H9 (cell line): ENCODE results near the gene CYP1A1. TPM values are rescaled to one million over a fixed set of nuclear protein-coding genes. Genes with fewer than 3 reads are reported as not detected.
A peak's percentile ranks its signal among the peaks of the same experiment; 100 is the strongest.

Experiments used
- DNase-seq: peaks from one replicate; pipeline ENCODE4 v3.0.0-alpha.2; 2017
- H2AFZ ChIP-seq: one replicate; pipeline ENCODE4 v1.6.1; 2013; ENCODE audit warnings: mild to moderate bottlenecking, low read length, control low read depth, moderate library complexity
- H2AK5ac ChIP-seq: 2 replicates; pipeline ENCODE4 v1.6.1; 2013; ENCODE audit warnings: low read length, control low read depth, mixed read lengths; ENCODE audit not compliant: insufficient read length
- H2BK120ac ChIP-seq: one replicate; pipeline ENCODE4 v1.6.1; 2013; ENCODE audit warnings: low read depth, mild to moderate bottlenecking, low read length, control low read depth, inconsistent platforms; ENCODE audit not compliant: poor library complexity, severe bottlenecking
- H2BK12ac ChIP-seq: 2 replicates; pipeline ENCODE4 v1.6.1; 2013; ENCODE audit warnings: low read length, control low read depth, mixed read lengths, low read depth; ENCODE audit not compliant: insufficient read length
- H2BK15ac ChIP-seq: 2 replicates; pipeline ENCODE4 v1.6.1; 2013; ENCODE audit warnings: low read depth, low read length, control low read depth
- H2BK20ac ChIP-seq: one replicate; pipeline ENCODE4 v1.6.1; 2013; ENCODE audit warnings: low read depth, mild to moderate bottlenecking, low read length, control low read depth, inconsistent platforms; ENCODE audit not compliant: poor library complexity, severe bottlenecking
- H2BK5ac ChIP-seq: 2 replicates; pipeline ENCODE4 v1.6.1; 2013; ENCODE audit warnings: low read length, control low read depth, mixed read lengths; ENCODE audit not compliant: insufficient read length
- H3K14ac ChIP-seq: 2 replicates; pipeline ENCODE4 v1.6.1; 2013; ENCODE audit warnings: low read length, control low read depth; ENCODE audit not compliant: insufficient read depth
- H3K18ac ChIP-seq: 2 replicates; pipeline ENCODE4 v1.6.1; 2013; ENCODE audit warnings: low read depth, mild to moderate bottlenecking, mixed read lengths, low read length, control low read depth; ENCODE audit not compliant: insufficient read length
- H3K23ac ChIP-seq: 2 replicates; pipeline ENCODE4 v1.6.1; 2013; ENCODE audit warnings: low read length, control low read depth, mixed read lengths, low read depth; ENCODE audit not compliant: insufficient read length
- H3K23me2 ChIP-seq: 2 replicates; pipeline ENCODE4 v1.6.1; 2013; ENCODE audit warnings: low read depth, mild to moderate bottlenecking, mixed read lengths, low read length, control low read depth; ENCODE audit not compliant: insufficient read length, poor library complexity, severe bottlenecking
- H3K27ac ChIP-seq: 2 replicates; pipeline ENCODE4 v1.5.1; 2013; ENCODE audit warnings: low read length, control low read depth, mixed read lengths, low read depth; ENCODE audit not compliant: insufficient read length
- H3K27me3 ChIP-seq: 2 replicates; pipeline ENCODE4 v1.6.1; 2013; ENCODE audit warnings: low read length, control low read depth, inconsistent platforms; ENCODE audit not compliant: insufficient read depth
- H3K4ac ChIP-seq: 2 replicates; pipeline ENCODE4 v1.6.1; 2013; ENCODE audit warnings: low read depth, mild to moderate bottlenecking, control low read depth, inconsistent platforms, low read length, moderate library complexity
- H3K4me1 ChIP-seq: 2 replicates; pipeline ENCODE4 v1.6.1; 2013; ENCODE audit warnings: low read length, control low read depth, inconsistent platforms; ENCODE audit not compliant: insufficient read depth
- H3K4me2 ChIP-seq: 2 replicates; pipeline ENCODE4 v1.6.1; 2013; ENCODE audit warnings: low read length, control low read depth, mixed read lengths; ENCODE audit not compliant: insufficient read length, insufficient read depth
- H3K56ac ChIP-seq: 2 replicates; pipeline ENCODE4 v1.6.1; 2013; ENCODE audit warnings: low read depth, mild to moderate bottlenecking, mixed read lengths, low read length, control low read depth; ENCODE audit not compliant: insufficient read length
- H3K79me1 ChIP-seq: 2 replicates; pipeline ENCODE4 v1.6.1; 2013; ENCODE audit warnings: low read depth, mild to moderate bottlenecking, moderate library complexity, low read length, control low read depth, inconsistent platforms; ENCODE audit not compliant: insufficient read depth, poor library complexity, severe bottlenecking
- H3K79me2 ChIP-seq: 2 replicates; pipeline ENCODE4 v1.6.1; 2013; ENCODE audit warnings: low read length, control low read depth, inconsistent platforms; ENCODE audit not compliant: insufficient read depth
- H3K9ac ChIP-seq: 2 replicates; pipeline ENCODE4 v1.6.1; 2013; ENCODE audit warnings: low read length, control low read depth, mixed read lengths; ENCODE audit not compliant: insufficient read length; ENCODE audit errors: extremely low read depth
- H3K9me3 ChIP-seq: one replicate; pipeline ENCODE4 v1.6.1; 2013; ENCODE audit warnings: low read depth, low read length, inconsistent platforms; ENCODE audit not compliant: control insufficient read depth
- H3T11ph ChIP-seq: one replicate; pipeline ENCODE4 v1.6.1; 2013; ENCODE audit warnings: mild to moderate bottlenecking, low read length, control low read depth, inconsistent platforms
- H4K20me1 ChIP-seq: one replicate; pipeline ENCODE4 v1.6.1; 2013; ENCODE audit not compliant: control insufficient read depth, insufficient read length, insufficient read depth
- H4K5ac ChIP-seq: 2 replicates; pipeline ENCODE4 v1.6.1; 2013; ENCODE audit warnings: low read depth, mild to moderate bottlenecking, mixed read lengths, low read length, control low read depth; ENCODE audit not compliant: insufficient read length
- H4K8ac ChIP-seq: replicated peaks from 2 replicates; pipeline ENCODE4 v1.6.1; 2013; ENCODE audit warnings: low read length, control low read depth, mixed read lengths, low read depth; ENCODE audit not compliant: insufficient read length
- H4K91ac ChIP-seq: 2 replicates; pipeline ENCODE4 v1.6.1; 2013; ENCODE audit warnings: low read depth, mild to moderate bottlenecking, moderate library complexity, mixed read lengths, low read length, control low read depth; ENCODE audit not compliant: insufficient read length
- H3K27ac Mint-ChIP-seq, 3 experiments: 2 replicates in 2 of 3; 3 replicates in 1 of 3; pipeline ENCODE4 v1.8.0; 2020 to 2021; ENCODE audit warnings: mixed read lengths in 3 of 3, mild to moderate bottlenecking in 1 of 3, moderate library complexity in 1 of 3
- H3K27me3 Mint-ChIP-seq: 2 replicates; pipeline ENCODE4 v1.8.0; 2021; ENCODE audit warnings: low read depth, mild to moderate bottlenecking, moderate library complexity, mixed read lengths
- H3K36me3 Mint-ChIP-seq, 3 experiments: 2 replicates in 2 of 3; 3 replicates in 1 of 3; pipeline ENCODE4 v1.8.0; 2020 to 2021; ENCODE audit warnings: low read depth in 3 of 3, mixed read lengths in 3 of 3; ENCODE audit not compliant: insufficient read depth in 1 of 3
- H3K4me1 Mint-ChIP-seq, 2 experiments: 2 replicates each; pipeline ENCODE4 v1.8.0; 2020; ENCODE audit warnings: mixed read lengths in 2 of 2
- H3K4me3 Mint-ChIP-seq, 2 experiments: 2 replicates in 1 of 2; 3 replicates in 1 of 2; pipeline ENCODE4 v1.8.0; 2020 to 2021; ENCODE audit warnings: mild to moderate bottlenecking in 2 of 2, mixed read lengths in 2 of 2, moderate library complexity in 1 of 2
- H3K9me3 Mint-ChIP-seq, 2 experiments: 2 replicates in 1 of 2; 3 replicates in 1 of 2; pipeline ENCODE4 v1.8.0; 2020; ENCODE audit warnings: mild to moderate bottlenecking in 2 of 2, mixed read lengths in 2 of 2, moderate library complexity in 1 of 2
- WGBS: extraction: QIAGEN DNeasy Blood & Tissue Kit; methylation state at CpG from one replicate; pipeline ENCODE4 v1.1.7; 2013; ENCODE audit warnings: missing lambda C conversion rate, low lambda C conversion rate, mixed read lengths; ENCODE audit not compliant: insufficient read length; ENCODE audit errors: extremely low coverage; 5-methylcytosine and 5-hydroxymethylcytosine counted together
- total RNA-seq: library from RNA; stranded (reverse); gene quantifications from 2 replicates; pipeline ENCODE4 v1.2.1, GENCODE V29; 2021
- TF ChIP-seq, protein P1 (sequence below): fragments of 200-600 bp; sonication (generic); conservative IDR thresholded peaks from 3 replicates; pipeline ENCODE4 v1.8.0; 2021; ENCODE audit warnings: antibody characterized with exemption, mild to moderate bottlenecking

CYP1A1 gene
- total RNA-seq, 1 experiment from 2014 or later: 0.33 TPM

DNA sequence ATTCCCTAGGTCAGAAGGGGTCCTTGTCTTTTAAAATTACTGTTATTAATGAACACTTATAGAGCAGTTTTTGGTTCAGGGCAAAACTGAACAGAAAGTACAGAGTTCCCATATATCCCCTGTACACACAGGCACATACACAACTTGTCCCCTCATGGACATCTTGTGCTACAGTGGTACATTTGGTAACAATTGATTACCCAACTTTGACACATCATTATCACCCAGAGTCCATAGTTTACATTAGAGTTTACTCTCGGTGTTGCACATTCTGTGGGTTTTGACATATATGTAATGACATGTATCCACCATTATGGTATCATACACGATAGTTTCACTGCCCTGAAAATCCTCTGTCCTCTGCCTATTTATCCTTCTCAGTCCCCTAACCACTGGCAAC, 28.5 kb downstream of the CYP1A1 start:
- H3K79me2 ChIP-seq: peaks cover 16% of the 10 kb centered on the region; the same call in 1 of the 2 replicates
- no peak overlapping the region for H4K5ac ChIP-seq
- Mint-ChIP-seq H3K9me3 (no peaks in the 10 kb centered on the region), H3K36me3 (peaks cover 0 to 2% (median 0%) of the 10 kb centered on the region in 3 experiments; a peak in 2 of 7 replicates), H3K27ac (no peak overlapping the region), H3K27me3 (peaks cover 14% of the 10 kb centered on the region), H3K4me3 (peak overlapping the region; percentile 100), H3K4me1 (peaks cover 9 to 14% of the 10 kb centered on the region in 2 experiments)
- TF ChIP-seq, protein P1, sequence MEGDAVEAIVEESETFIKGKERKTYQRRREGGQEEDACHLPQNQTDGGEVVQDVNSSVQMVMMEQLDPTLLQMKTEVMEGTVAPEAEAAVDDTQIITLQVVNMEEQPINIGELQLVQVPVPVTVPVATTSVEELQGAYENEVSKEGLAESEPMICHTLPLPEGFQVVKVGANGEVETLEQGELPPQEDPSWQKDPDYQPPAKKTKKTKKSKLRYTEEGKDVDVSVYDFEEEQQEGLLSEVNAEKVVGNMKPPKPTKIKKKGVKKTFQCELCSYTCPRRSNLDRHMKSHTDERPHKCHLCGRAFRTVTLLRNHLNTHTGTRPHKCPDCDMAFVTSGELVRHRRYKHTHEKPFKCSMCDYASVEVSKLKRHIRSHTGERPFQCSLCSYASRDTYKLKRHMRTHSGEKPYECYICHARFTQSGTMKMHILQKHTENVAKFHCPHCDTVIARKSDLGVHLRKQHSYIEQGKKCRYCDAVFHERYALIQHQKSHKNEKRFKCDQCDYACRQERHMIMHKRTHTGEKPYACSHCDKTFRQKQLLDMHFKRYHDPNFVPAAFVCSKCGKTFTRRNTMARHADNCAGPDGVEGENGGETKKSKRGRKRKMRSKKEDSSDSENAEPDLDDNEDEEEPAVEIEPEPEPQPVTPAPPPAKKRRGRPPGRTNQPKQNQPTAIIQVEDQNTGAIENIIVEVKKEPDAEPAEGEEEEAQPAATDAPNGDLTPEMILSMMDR: no peak
- no peak overlapping the region for H4K91ac ChIP-seq
- WGBS: no CpG with 5 or more reads among the region's 2 CpGs
- H2AK5ac ChIP-seq: no peak overlapping the region
- H3K23ac ChIP-seq: no peak overlapping the region
- H4K20me1 ChIP-seq: no peaks in the 10 kb centered on the region
- no peak overlapping the region for H2BK120ac ChIP-seq
- H3K4me2 ChIP-seq: peak overlapping the region; percentile 82
- H3K4me1 ChIP-seq: no peaks in the 10 kb centered on the region
- no peak overlapping the region for H3K18ac ChIP-seq
- H3K27ac ChIP-seq: no peak overlapping the region
- no peak for DNase-seq
- no peak overlapping the region for H3K4ac ChIP-seq
- H3K9ac ChIP-seq: no peak overlapping the region
- H3K27me3 ChIP-seq: no peaks in the 10 kb centered on the region
- H2BK5ac ChIP-seq: no peak overlapping the region
- no peak overlapping the region for H2BK12ac ChIP-seq
- H3K56ac ChIP-seq: no peak overlapping the region
- H3K14ac ChIP-seq: no peak overlapping the region
- H3K23me2 ChIP-seq: peaks cover 10% of the 10 kb centered on the region
- H2BK15ac ChIP-seq: no peak overlapping the region
- no peaks in the 10 kb centered on the region for H3K9me3 ChIP-seq
- no peak overlapping the region for H2BK20ac ChIP-seq
- H2AFZ ChIP-seq: no peak overlapping the region
- peaks cover 3% of the 10 kb centered on the region for H3K79me1 ChIP-seq
- no peak overlapping the region for H3T11ph ChIP-seq
- no peak overlapping the region for H4K8ac ChIP-seq
